GM23338 (cell line): Measurements from ENCODE around the gene GRP. TPM values are rescaled to one million over a fixed set of nuclear protein-coding genes. Genes with fewer than 3 reads are reported as not detected.

ENCODE experiments used
- ATAC-seq: fragments of 200-7000 bp; cut with Tn5 transposase; 3 replicates; pipeline ENCODE4 v1.9.1; 2020
- DNase-seq: peaks from one replicate; pipeline ENCODE4 v3.0.0-alpha.2; 2015; ENCODE audit warnings: low spot score
- H2AFZ ChIP-seq: fragments of 200-600 bp; sonication (generic); 2 replicates; pipeline ENCODE4 v1.8.0; 2016; ENCODE audit warnings: antibody characterized with exemption, mild to moderate bottlenecking, moderate library complexity
- H3F3A ChIP-seq: fragments of 200-600 bp; sonication (generic); replicated peaks from 2 replicates; pipeline ENCODE4 v1.8.0; 2017; ENCODE audit warnings: antibody characterized with exemption, mixed run types, low read depth
- H3K27ac ChIP-seq: fragments of 200-600 bp; sonication (generic); 2 replicates; pipeline ENCODE4 v1.6.1; 2016; ENCODE audit warnings: low read depth
- H3K27me3 ChIP-seq: fragments of 200-600 bp; sonication (generic); 2 replicates; pipeline ENCODE4 v1.8.0; 2016; ENCODE audit warnings: mild to moderate bottlenecking, mixed run types, moderate library complexity; ENCODE audit not compliant: insufficient read depth
- H3K36me3 ChIP-seq: fragments of 200-600 bp; sonication (generic); 2 replicates; pipeline ENCODE4 v1.8.0; 2016; ENCODE audit warnings: mild to moderate bottlenecking; ENCODE audit not compliant: insufficient read depth
- H3K4me1 ChIP-seq: fragments of 200-600 bp; sonication (generic); 2 replicates; pipeline ENCODE4 v1.8.0; 2016; ENCODE audit warnings: mild to moderate bottlenecking, moderate library complexity; ENCODE audit not compliant: insufficient read depth
- H3K4me2 ChIP-seq: fragments of 200-600 bp; sonication (generic); 2 replicates; pipeline ENCODE4 v1.7.1; 2017; ENCODE audit warnings: mixed run types
- H3K4me3 ChIP-seq: fragments of 200-600 bp; sonication (generic); 2 replicates; pipeline ENCODE4 v1.6.1; 2016; ENCODE audit warnings: mixed run types
- H3K79me2 ChIP-seq: fragments of 200-600 bp; sonication (generic); replicated peaks from 2 replicates; pipeline ENCODE4 v1.8.0; 2017; ENCODE audit warnings: mild to moderate bottlenecking; ENCODE audit not compliant: insufficient read depth
- H3K9me2 ChIP-seq: fragments of 200-600 bp; sonication (generic); 2 replicates; pipeline ENCODE4 v1.8.0; 2017; ENCODE audit not compliant: insufficient read depth
- H4K20me1 ChIP-seq: fragments of 200-600 bp; sonication (generic); replicated peaks from 2 replicates; pipeline ENCODE4 v1.8.0; 2017; ENCODE audit warnings: mild to moderate bottlenecking; ENCODE audit not compliant: insufficient read depth
- H3K27ac Mint-ChIP-seq: 2 replicates; pipeline ENCODE4 v1.8.0; 2020; ENCODE audit warnings: inconsistent platforms, mild to moderate bottlenecking, moderate library complexity, mixed read lengths
- H3K27me3 Mint-ChIP-seq: 3 replicates; pipeline ENCODE4 v1.8.0; 2022; ENCODE audit warnings: low read depth, mild to moderate bottlenecking, moderate library complexity, mixed read lengths, inconsistent platforms; ENCODE audit not compliant: insufficient read depth, poor library complexity
- H3K36me3 Mint-ChIP-seq: 3 replicates; pipeline ENCODE4 v1.8.0; 2021; ENCODE audit warnings: low read depth, mild to moderate bottlenecking, inconsistent platforms, moderate library complexity, mixed read lengths
- H3K4me1 Mint-ChIP-seq: 3 replicates; pipeline ENCODE4 v1.8.0; 2020; ENCODE audit warnings: mild to moderate bottlenecking, inconsistent platforms, mixed read lengths
- H3K4me3 Mint-ChIP-seq: 3 replicates; pipeline ENCODE4 v1.8.0; 2021; ENCODE audit warnings: moderate library complexity, mild to moderate bottlenecking, inconsistent platforms, mixed read lengths
- H3K9me3 Mint-ChIP-seq: 3 replicates; pipeline ENCODE4 v1.8.0; 2020; ENCODE audit warnings: moderate library complexity, mild to moderate bottlenecking, inconsistent platforms, mixed read lengths
- CREB1 ChIP-seq: fragments of 250-450 bp; sonication (Bioruptor Pico); IDR thresholded peaks from 2 replicates; pipeline ENCODE4 v1.5.0; 2020; ENCODE audit warnings: low read depth, mild to moderate bottlenecking, moderate library complexity
- CTCF ChIP-seq, 2 experiments: fragments of 200-600 bp in 1 of 2; sonication (generic) in 1 of 2; conservative IDR thresholded peaks; 2 replicates each; pipeline versions ENCODE4 v1.5.1 to v1.6.1; 2016 to 2017; ENCODE audit warnings: antibody characterized with exemption in 2 of 2, low read depth in 2 of 2, mild to moderate bottlenecking in 2 of 2, moderate library complexity in 1 of 2
- EZH2 ChIP-seq: fragments of 200-600 bp; sonication (generic); IDR thresholded peaks from one replicate; pipeline ENCODE4 v1.8.0; 2017; ENCODE audit warnings: antibody characterized with exemption, mild to moderate bottlenecking, low read depth; ENCODE audit not compliant: unreplicated experiment
- NANOG ChIP-seq: IDR thresholded peaks from 2 replicates; pipeline ENCODE4 v1.6.1; 2016; ENCODE audit warnings: antibody characterized with exemption, borderline replicate concordance
- POLR2AphosphoS5 ChIP-seq: IDR thresholded peaks from 2 replicates; pipeline ENCODE4 v1.6.1; 2016; ENCODE audit warnings: antibody characterized with exemption, low read depth
- REST ChIP-seq: IDR thresholded peaks from one replicate; pipeline ENCODE4 v1.6.1; 2018; ENCODE audit warnings: antibody characterized with exemption; ENCODE audit not compliant: unreplicated experiment
- STAT1 ChIP-seq: IDR thresholded peaks from one replicate; pipeline ENCODE4 v1.6.1; 2016; ENCODE audit warnings: antibody characterized with exemption; ENCODE audit not compliant: unreplicated experiment
- ZNF114 ChIP-seq: fragments of 250-450 bp; sonication (Bioruptor Pico); IDR thresholded peaks from 2 replicates; pipeline ENCODE4 v1.5.0; 2020; ENCODE audit warnings: mild to moderate bottlenecking, moderate library complexity
- ZNF331 ChIP-seq: fragments of 250-450 bp; sonication (Bioruptor Pico); IDR thresholded peaks from 2 replicates; pipeline ENCODE4 v1.5.0; 2020; ENCODE audit warnings: low read depth, mild to moderate bottlenecking, moderate library complexity
- ZNF462 ChIP-seq: fragments of 250-450 bp; sonication (Bioruptor Pico); IDR thresholded peaks from 2 replicates; pipeline ENCODE4 v1.5.0; 2020; ENCODE audit warnings: mild to moderate bottlenecking, moderate library complexity
- polyA plus RNA-seq: library from polyadenylated mRNA; unstranded; fragments of >200 nt; fragmentation: Nextera tagmentation; extraction: Ambion mirVana; gene quantifications from 2 replicates; pipeline ENCODE4 v1.2.1, GENCODE V29; 2016
- total RNA-seq: library from RNA; depleted of rRNA; stranded (reverse); fragments of >200 nt; shearing (Covaris generic); gene quantifications from 2 replicates; pipeline ENCODE4 v1.2.3, GENCODE V29; 2014

Gene GRP
- total and polyA plus RNA-seq, 2 experiments from 2014 or later: not detected

GRCh38 chr18:59268127-59268720 is 48.3 kb downstream of the GRP start (continued):
- no peak for TF ChIP-seq REST
- TF ChIP-seq ZNF331 (CRISPR knock-in tag): no peak

- Mint-ChIP-seq H3K4me1 (peaks cover 36% of the 10 kb centered on the region), H3K36me3 (no peaks in the 10 kb centered on the region; the same call in 2 of the 3 replicates), H3K9me3 (peaks cover 3% of the 10 kb centered on the region; the same call in 2 of the 3 replicates), H3K4me3 (peak overlapping the region; percentile 74), H3K27ac (no peak overlapping the region), H3K27me3 (peaks cover 90% of the 10 kb centered on the region)
- peaks cover 23% of the 10 kb centered on the region for H4K20me1 ChIP-seq
- H3K4me1 ChIP-seq: peaks cover 61% of the 10 kb centered on the region
- H3K27me3 ChIP-seq: peaks cover 99% of the 10 kb centered on the region
- H2AFZ ChIP-seq: peak overlapping the region; percentile 91
- no peaks in the 10 kb centered on the region for H3K79me2 ChIP-seq
- peak overlapping the region; percentile 88 for H3K4me2 ChIP-seq
- TF ChIP-seq ZNF114 (CRISPR knock-in tag) (no peak), ZNF331 (CRISPR knock-in tag) (no peak), NANOG (no peak), EZH2 (peak; percentile 75), ZNF462 (CRISPR knock-in tag) (no peak), POLR2AphosphoS5 (no peak), STAT1 (no peak), CREB1 (CRISPR knock-in tag) (no peak), CTCF (conservative IDR thresholded peaks at IDR 0.05; ENCODE audit: low read depth in 2 of 2) (peak in 1 of 2 experiments; percentile 55; a peak in 2 of 4 replicates)
- ATAC-seq: peak; percentile 23
- H3K4me3 ChIP-seq: peak overlapping the region; percentile 69
- DNase-seq: peak; percentile 87
- peaks cover 25% of the 10 kb centered on the region for H3F3A ChIP-seq
- H3K36me3 ChIP-seq: no peaks in the 10 kb centered on the region
- H3K27ac ChIP-seq: no peak overlapping the region
- no peaks in the 10 kb centered on the region for H3K9me2 ChIP-seq
Observed at GRCh38 chr18:59268721-59269562, 49.0 kb downstream of the GRP start.
